Measurements from ENCODE around the gene NEK6. TPM values are rescaled to one million over a fixed set of nuclear protein-coding genes. Genes with fewer than 3 reads are reported as not detected.
A peak's percentile ranks its signal among the peaks of the same experiment; 100 is the strongest.

The NEK6 gene
- total RNA-seq, 3 donors from 2014 or later (not counting 1 experiment from before 2014, with no cell fraction given) = 25.0 to 34.9 (median 33.0) TPM

DNA sequence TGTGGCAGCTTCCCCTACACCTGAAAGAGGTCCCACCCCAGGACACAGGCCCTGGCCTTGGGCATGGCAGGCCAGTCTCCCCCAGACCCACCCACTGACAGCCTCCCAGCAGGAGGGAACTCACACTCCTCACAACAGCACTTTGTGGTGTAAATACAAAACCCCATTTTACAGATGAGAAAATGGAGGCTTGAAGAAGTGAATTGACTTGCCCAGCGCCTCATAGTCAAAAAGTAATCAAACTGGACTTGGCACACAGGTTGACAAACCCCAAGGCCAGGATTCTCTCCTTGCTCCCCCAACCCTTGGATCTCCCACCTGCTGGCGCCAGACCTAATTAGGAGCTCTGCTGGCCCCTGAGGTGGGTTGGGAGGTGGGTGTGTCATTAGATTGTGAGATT is 29.2 kb upstream of the NEK6 start:
- intact Hi-C loops (cut with micrococcal nuclease) = no loop called here
- H3K4me3 ChIP-seq (ENCODE audit: low read length) = no peak overlapping the region
- Mint-ChIP-seq H3K4me3 (no peak overlapping the region), H3K27me3 (ENCODE audit: low read depth in 2 of 2) (no peaks in the 10 kb centered on the region), H3K36me3 (no peaks in the 10 kb centered on the region), H3K27ac (no peak overlapping the region), H3K9me3 (no peaks in the 10 kb centered on the region), H3K4me1 (peaks cover 5 to 21% of the 10 kb centered on the region in 2 donors)
- 100% methylated on average over 1 of the region's 2 CpGs for WGBS (ENCODE audit: insufficient coverage)
- no peaks in the 10 kb centered on the region for H3K27me3 ChIP-seq (ENCODE audit: control insufficient read depth, insufficient read depth, low read length)
- no peak for TF ChIP-seq CTCF (IDR thresholded peaks at IDR 0.05)
- H3K9me3 ChIP-seq (ENCODE audit: control insufficient read depth, insufficient read depth, low read length) = no peaks in the 10 kb centered on the region
- H3K36me3 ChIP-seq (ENCODE audit: control insufficient read depth, insufficient read depth, low read length) = no peaks in the 10 kb centered on the region
- peaks cover 9% of the 10 kb centered on the region for H3K4me1 ChIP-seq (ENCODE audit: control insufficient read depth, insufficient read depth, low read length)
- ATAC-seq (no peak), DNase-seq (no peak)
- H3K27ac ChIP-seq (ENCODE audit: low read length) = no peak overlapping the region

- Histone ChIP-seq H3K36me3 (ENCODE audit: control insufficient read depth, insufficient read depth, low read length) (no peaks in the 10 kb centered on the region), H3K27ac (ENCODE audit: low read length) (no peak overlapping the region), H3K4me1 (ENCODE audit: control insufficient read depth, insufficient read depth, low read length) (no peaks in the 10 kb centered on the region), H3K27me3 (ENCODE audit: control insufficient read depth, insufficient read depth, low read length) (no peaks in the 10 kb centered on the region), H3K4me3 (ENCODE audit: low read length) (no peak overlapping the region), H3K9me3 (ENCODE audit: control insufficient read depth, insufficient read depth, low read length) (no peaks in the 10 kb centered on the region)
- 99% methylated on average over 7 of the region's 8 CpGs for WGBS (ENCODE audit: insufficient coverage)
- TF ChIP-seq CTCF (IDR thresholded peaks at IDR 0.05) = no peak
- Mint-ChIP-seq H3K36me3 (no peaks in the 10 kb centered on the region), H3K9me3 (no peaks in the 10 kb centered on the region), H3K4me1 (peaks cover 5% of the 10 kb centered on the region in 2 donors), H3K27ac (no peak overlapping the region), H3K4me3 (no peak overlapping the region), H3K27me3 (ENCODE audit: low read depth in 2 of 2) (no peaks in the 10 kb centered on the region)
- ATAC-seq = no peak
- intact Hi-C loops (cut with micrococcal nuclease) = no loop called here
- no peak for DNase-seq
Measured at GRCh38 chr9:124231095-124231737, 26.5 kb upstream of the NEK6 start.

DNA sequence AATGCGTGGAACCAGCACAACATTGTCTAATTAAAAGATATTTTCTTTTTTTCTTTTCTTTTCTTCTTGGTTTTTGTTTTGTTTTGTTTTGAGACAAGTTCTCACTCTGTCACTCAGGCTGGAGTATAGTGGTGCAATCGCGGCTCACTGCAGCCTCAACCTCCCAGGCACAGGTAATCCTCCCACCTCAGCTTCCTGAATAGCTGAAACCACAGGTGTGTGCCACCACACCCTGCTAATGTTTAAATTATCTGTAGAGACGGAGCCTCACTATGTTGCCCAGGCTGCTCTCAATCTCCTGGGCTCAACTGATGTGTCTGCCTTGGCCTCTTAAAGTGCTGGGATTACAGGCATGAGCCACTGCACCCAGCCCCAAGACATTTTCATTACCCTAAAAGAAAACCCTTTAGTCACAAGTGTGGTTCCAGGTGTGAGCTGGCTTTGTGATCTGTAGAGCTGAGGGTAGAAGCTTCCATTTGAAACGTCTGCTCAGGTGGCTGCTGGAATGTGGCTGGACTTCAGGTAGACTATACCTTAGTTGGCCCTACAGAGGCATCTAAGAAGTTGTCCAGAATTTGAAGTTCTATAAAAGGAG is 19.1 kb upstream of the NEK6 start:
- intact Hi-C loops (cut with micrococcal nuclease) = no loop called here
- DNase-seq = peak in 1 of 2 donors; percentile 44
- H3K4me3 Mint-ChIP-seq = peak overlapping the region; percentile 26
- Histone ChIP-seq H3K9me3 (ENCODE audit: control insufficient read depth, insufficient read depth, low read length) (no peaks in the 10 kb centered on the region), H3K27ac (ENCODE audit: low read length) (peak overlapping the region; percentile 19), H3K4me1 (ENCODE audit: control insufficient read depth, insufficient read depth, low read length) (peaks cover 53% of the 10 kb centered on the region), H3K4me3 (ENCODE audit: low read length) (no peak overlapping the region), H3K27me3 (ENCODE audit: control insufficient read depth, insufficient read depth, low read length) (no peaks in the 10 kb centered on the region), H3K36me3 (ENCODE audit: control insufficient read depth, insufficient read depth, low read length) (no peaks in the 10 kb centered on the region)
- H3K9me3 Mint-ChIP-seq = no peaks in the 10 kb centered on the region
- H3K27me3 Mint-ChIP-seq (ENCODE audit: low read depth in 2 of 2) = no peaks in the 10 kb centered on the region
- ATAC-seq = peak in 2 of 3 donors; percentile 21 to 44
- peak overlapping the region; percentile 39 to 87 for H3K27ac Mint-ChIP-seq
- peaks cover 34 to 40% of the 10 kb centered on the region in 2 donors for H3K4me1 Mint-ChIP-seq
- 17% methylated on average over 4 of the region's 5 CpGs for WGBS (ENCODE audit: insufficient coverage)
- no peak for TF ChIP-seq CTCF (IDR thresholded peaks at IDR 0.05)
- no peaks in the 10 kb centered on the region for H3K36me3 Mint-ChIP-seq
